ENCODE measurements around the gene BTRC. TPM values are rescaled to one million over a fixed set of nuclear protein-coding genes. Genes with fewer than 3 reads are reported as not detected.

Gene BTRC
- total RNA-seq, 1 experiment from 2014 or later: 22.4 TPM

DNA sequence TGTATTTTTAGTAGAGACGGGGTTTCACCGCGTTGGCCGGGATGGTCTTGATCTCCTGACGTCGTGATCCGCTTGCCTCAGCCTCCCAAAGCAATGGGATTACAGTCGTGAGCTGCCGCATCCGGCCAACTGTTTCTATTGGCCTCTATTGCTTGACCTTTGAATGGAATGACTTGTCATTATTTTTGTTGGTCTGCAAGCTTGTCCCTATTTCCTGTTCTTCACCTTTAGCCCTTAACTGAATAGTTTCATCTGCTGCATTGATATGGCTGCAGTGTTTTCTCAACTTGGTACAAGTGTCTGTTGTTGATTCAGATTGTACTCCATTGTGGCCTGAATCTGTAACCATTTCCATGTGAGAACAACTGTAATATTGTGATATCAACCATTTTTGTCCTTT lies 128.6 kb downstream of the BTRC start:
- Mint-ChIP-seq H3K4me1 (peaks cover 33% of the 10 kb centered on the region), H3K9me3 (no peaks in the 10 kb centered on the region), H3K36me3 (no peaks in the 10 kb centered on the region), H3K27ac (no peak overlapping the region), H3K4me3 (no peak overlapping the region), H3K27me3 (ENCODE audit: low read depth) (no peaks in the 10 kb centered on the region)
- DNase-seq (ENCODE audit: low spot score): no peak
- ChIA-PET POLR2A (interaction anchor here (0.5 kb wide), 1 partner anchor 123 kb away, joined by 5 read pairs; no protein-coding TSS in a partner anchor), CTCF (interaction anchor here (2.1 to 6.5 kb wide), 2 partner anchors 16 to 39 kb away, joined by 4 to 47 read pairs; no protein-coding TSS in a partner anchor)
- TF ChIP-seq SMAD3 (CRISPR knock-in tag; IDR thresholded peaks at IDR 0.05; ENCODE audit: borderline replicate concordance) (no peak), GRHL2 (CRISPR knock-in tag; IDR thresholded peaks at IDR 0.05; ENCODE audit: insufficient replicate concordance, severe bottlenecking) (no peak), ZNF425 (CRISPR knock-in tag; conservative IDR thresholded peaks at IDR 0.05) (no peak), IRF2 (CRISPR knock-in tag; IDR thresholded peaks at IDR 0.05; ENCODE audit: borderline replicate concordance, low read depth) (no peak), GTF2I (CRISPR knock-in tag; conservative IDR thresholded peaks at IDR 0.05) (no peak), GABPB1 (CRISPR knock-in tag; IDR thresholded peaks at IDR 0.05) (no peak), NR3C1 (CRISPR knock-in tag; conservative IDR thresholded peaks at IDR 0.05; ENCODE audit: low read depth) (no peak), SP1 (CRISPR knock-in tag; conservative IDR thresholded peaks at IDR 0.05) (no peak), FOXK1 (CRISPR knock-in tag; IDR thresholded peaks at IDR 0.05) (no peak), TP53 (CRISPR knock-in tag; IDR thresholded peaks at IDR 0.05) (no peak), PRDM15 (CRISPR knock-in tag; IDR thresholded peaks at IDR 0.05) (no peak), NFATC4 (CRISPR knock-in tag; IDR thresholded peaks at IDR 0.05) (no peak), ETV6 (CRISPR knock-in tag; IDR thresholded peaks at IDR 0.05) (no peak), ZBTB43 (CRISPR knock-in tag; IDR thresholded peaks at IDR 0.05) (no peak)
- TF ChIP-seq, protein P1, sequence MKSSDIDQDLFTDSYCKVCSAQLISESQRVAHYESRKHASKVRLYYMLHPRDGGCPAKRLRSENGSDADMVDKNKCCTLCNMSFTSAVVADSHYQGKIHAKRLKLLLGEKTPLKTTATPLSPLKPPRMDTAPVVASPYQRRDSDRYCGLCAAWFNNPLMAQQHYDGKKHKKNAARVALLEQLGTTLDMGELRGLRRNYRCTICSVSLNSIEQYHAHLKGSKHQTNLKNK (CRISPR knock-in tag; IDR thresholded peaks at IDR 0.05): no peak
- TF ChIP-seq, protein P2, sequence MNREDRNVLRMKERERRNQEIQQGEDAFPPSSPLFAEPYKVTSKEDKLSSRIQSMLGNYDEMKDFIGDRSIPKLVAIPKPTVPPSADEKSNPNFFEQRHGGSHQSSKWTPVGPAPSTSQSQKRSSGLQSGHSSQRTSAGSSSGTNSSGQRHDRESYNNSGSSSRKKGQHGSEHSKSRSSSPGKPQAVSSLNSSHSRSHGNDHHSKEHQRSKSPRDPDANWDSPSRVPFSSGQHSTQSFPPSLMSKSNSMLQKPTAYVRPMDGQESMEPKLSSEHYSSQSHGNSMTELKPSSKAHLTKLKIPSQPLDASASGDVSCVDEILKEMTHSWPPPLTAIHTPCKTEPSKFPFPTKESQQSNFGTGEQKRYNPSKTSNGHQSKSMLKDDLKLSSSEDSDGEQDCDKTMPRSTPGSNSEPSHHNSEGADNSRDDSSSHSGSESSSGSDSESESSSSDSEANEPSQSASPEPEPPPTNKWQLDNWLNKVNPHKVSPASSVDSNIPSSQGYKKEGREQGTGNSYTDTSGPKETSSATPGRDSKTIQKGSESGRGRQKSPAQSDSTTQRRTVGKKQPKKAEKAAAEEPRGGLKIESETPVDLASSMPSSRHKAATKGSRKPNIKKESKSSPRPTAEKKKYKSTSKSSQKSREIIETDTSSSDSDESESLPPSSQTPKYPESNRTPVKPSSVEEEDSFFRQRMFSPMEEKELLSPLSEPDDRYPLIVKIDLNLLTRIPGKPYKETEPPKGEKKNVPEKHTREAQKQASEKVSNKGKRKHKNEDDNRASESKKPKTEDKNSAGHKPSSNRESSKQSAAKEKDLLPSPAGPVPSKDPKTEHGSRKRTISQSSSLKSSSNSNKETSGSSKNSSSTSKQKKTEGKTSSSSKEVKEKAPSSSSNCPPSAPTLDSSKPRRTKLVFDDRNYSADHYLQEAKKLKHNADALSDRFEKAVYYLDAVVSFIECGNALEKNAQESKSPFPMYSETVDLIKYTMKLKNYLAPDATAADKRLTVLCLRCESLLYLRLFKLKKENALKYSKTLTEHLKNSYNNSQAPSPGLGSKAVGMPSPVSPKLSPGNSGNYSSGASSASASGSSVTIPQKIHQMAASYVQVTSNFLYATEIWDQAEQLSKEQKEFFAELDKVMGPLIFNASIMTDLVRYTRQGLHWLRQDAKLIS (CRISPR knock-in tag; IDR thresholded peaks at IDR 0.05; ENCODE audit: borderline replicate concordance): no peak
- TF ChIP-seq, protein P3, sequence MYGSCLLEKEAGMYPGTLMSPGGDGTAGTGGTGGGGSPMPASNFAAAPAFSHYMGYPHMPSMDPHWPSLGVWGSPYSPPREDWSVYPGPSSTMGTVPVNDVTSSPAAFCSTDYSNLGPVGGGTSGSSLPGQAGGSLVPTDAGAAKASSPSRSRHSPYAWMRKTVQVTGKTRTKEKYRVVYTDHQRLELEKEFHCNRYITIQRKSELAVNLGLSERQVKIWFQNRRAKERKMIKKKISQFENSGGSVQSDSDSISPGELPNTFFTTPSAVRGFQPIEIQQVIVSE (CRISPR knock-in tag; IDR thresholded peaks at IDR 0.05; ENCODE audit: borderline replicate concordance): no peak
- TF ChIP-seq, protein P4, sequence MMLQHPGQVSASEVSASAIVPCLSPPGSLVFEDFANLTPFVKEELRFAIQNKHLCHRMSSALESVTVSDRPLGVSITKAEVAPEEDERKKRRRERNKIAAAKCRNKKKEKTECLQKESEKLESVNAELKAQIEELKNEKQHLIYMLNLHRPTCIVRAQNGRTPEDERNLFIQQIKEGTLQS (CRISPR knock-in tag; conservative IDR thresholded peaks at IDR 0.05): no peak
- TF ChIP-seq, protein P5, sequence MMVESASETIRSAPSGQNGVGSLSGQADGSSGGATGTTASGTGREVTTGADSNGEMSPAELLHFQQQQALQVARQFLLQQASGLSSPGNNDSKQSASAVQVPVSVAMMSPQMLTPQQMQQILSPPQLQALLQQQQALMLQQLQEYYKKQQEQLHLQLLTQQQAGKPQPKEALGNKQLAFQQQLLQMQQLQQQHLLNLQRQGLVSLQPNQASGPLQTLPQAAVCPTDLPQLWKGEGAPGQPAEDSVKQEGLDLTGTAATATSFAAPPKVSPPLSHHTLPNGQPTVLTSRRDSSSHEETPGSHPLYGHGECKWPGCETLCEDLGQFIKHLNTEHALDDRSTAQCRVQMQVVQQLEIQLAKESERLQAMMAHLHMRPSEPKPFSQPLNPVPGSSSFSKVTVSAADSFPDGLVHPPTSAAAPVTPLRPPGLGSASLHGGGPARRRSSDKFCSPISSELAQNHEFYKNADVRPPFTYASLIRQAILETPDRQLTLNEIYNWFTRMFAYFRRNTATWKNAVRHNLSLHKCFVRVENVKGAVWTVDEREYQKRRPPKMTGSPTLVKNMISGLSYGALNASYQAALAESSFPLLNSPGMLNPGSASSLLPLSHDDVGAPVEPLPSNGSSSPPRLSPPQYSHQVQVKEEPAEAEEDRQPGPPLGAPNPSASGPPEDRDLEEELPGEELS (CRISPR knock-in tag; IDR thresholded peaks at IDR 0.05): no peak
- TF ChIP-seq, protein P6, sequence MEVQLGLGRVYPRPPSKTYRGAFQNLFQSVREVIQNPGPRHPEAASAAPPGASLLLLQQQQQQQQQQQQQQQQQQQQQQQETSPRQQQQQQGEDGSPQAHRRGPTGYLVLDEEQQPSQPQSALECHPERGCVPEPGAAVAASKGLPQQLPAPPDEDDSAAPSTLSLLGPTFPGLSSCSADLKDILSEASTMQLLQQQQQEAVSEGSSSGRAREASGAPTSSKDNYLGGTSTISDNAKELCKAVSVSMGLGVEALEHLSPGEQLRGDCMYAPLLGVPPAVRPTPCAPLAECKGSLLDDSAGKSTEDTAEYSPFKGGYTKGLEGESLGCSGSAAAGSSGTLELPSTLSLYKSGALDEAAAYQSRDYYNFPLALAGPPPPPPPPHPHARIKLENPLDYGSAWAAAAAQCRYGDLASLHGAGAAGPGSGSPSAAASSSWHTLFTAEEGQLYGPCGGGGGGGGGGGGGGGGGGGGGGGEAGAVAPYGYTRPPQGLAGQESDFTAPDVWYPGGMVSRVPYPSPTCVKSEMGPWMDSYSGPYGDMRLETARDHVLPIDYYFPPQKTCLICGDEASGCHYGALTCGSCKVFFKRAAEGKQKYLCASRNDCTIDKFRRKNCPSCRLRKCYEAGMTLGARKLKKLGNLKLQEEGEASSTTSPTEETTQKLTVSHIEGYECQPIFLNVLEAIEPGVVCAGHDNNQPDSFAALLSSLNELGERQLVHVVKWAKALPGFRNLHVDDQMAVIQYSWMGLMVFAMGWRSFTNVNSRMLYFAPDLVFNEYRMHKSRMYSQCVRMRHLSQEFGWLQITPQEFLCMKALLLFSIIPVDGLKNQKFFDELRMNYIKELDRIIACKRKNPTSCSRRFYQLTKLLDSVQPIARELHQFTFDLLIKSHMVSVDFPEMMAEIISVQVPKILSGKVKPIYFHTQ (CRISPR knock-in tag; IDR thresholded peaks at IDR 0.05): no peak
- no peak for ATAC-seq
